Colonic mucosa (tissue), 4 donors: Measurements from ENCODE around the gene RBPJL. TPM values are rescaled to one million over a fixed set of nuclear protein-coding genes. Genes with fewer than 3 reads are reported as not detected.

ENCODE experiments used
- DNase-seq: peaks from one replicate; pipeline ENCODE4 v3.0.0-alpha.2; 2020
- H3K27ac ChIP-seq: fragments of 200-600 bp; one replicate; pipeline ENCODE4 v1.8.0; 2021
- H3K27me3 ChIP-seq: fragments of 200-600 bp; one replicate; pipeline ENCODE4 v1.8.0; 2021
- H3K36me3 ChIP-seq: fragments of 200-600 bp; one replicate; pipeline ENCODE4 v1.8.0; 2021
- H3K4me1 ChIP-seq: fragments of 200-600 bp; one replicate; pipeline ENCODE4 v1.8.0; 2021; ENCODE audit warnings: mild to moderate bottlenecking
- H3K4me3 ChIP-seq: fragments of 200-600 bp; one replicate; pipeline ENCODE4 v1.8.0; 2021
- H3K9ac ChIP-seq, 2 donors: one replicate each; pipeline ENCODE4 v1.7.0; 2013; ENCODE audit warnings: control low read depth in 2 of 2, low read depth in 2 of 2, low read length in 2 of 2
- H3K9me3 ChIP-seq: fragments of 200-600 bp; one replicate; pipeline ENCODE4 v1.8.0; 2021
- CTCF ChIP-seq: fragments of 200-600 bp; IDR thresholded peaks from one replicate; pipeline ENCODE4 v1.8.0; 2022; ENCODE audit warnings: antibody characterized with exemption, mild to moderate bottlenecking
- intact Hi-C: fragments of 100-400 bp; cut with DNase I; formaldehyde crosslinking; loops from one replicate; pipeline ENCODE4 v1.14.1; 2022
- total RNA-seq, 2 donors: library from RNA; stranded (reverse); fragmentation: NEBNext Ultra II Directional in 1 of 2; extraction: Animal tissue kit (Norgen Biotek cat#: 25700) in 1 of 2; gene quantifications; one replicate each; pipeline ENCODE4 v1.2.1, GENCODE V29; 2021
- donor health status: healthy.
- donor health status: DM: no; HTN: no; CAD: no.
- donor health status: DM: no; HTN: no; CAD: no.

The RBPJL gene
- total RNA-seq, 2 donors from 2014 or later, result 0.74 TPM; not detected in 1

- Histone ChIP-seq H3K4me1 (peaks cover 4% of the 10 kb centered on the region), H3K9me3 (no peaks in the 10 kb centered on the region), H3K4me3 (no peak overlapping the region), H3K9ac (no peak overlapping the region), H3K27ac (no peak overlapping the region), H3K27me3 (peaks cover 13% of the 10 kb centered on the region), H3K36me3 (no peaks in the 10 kb centered on the region)
- intact Hi-C loops, result loop anchor here (5.0 kb wide), 1 partner anchor 449 kb away; no protein-coding TSS in a partner anchor
- no peak for DNase-seq
- no peak for TF ChIP-seq CTCF
Observed at GRCh38 chr20:45318386-45318939, 11.8 kb downstream of the RBPJL start.

DNA sequence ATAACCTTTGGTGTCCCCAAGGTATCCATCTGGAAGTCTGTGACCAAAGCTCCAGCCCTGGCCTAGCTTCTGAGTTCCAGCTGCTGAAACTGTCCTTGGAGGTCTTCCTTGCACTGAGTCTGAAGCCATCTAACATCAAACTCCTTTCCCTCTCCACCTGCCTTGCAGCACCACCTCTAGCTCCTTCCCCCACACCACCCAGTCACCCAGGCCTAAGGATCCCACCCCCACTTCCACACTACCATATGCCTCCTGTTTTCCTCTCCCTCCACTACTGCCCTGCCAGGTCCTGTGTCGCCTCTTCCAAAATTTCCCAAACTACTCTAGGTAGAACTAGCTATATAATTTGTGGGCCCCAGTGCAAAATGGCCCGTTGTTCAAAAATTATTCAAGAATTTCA is 12.3 kb downstream of the RBPJL start:
- H3K27ac ChIP-seq, result no peak overlapping the region
- TF ChIP-seq CTCF, result no peak
- H3K4me1 ChIP-seq, result peaks cover 4% of the 10 kb centered on the region
- intact Hi-C loops, result loop anchor here (5.0 kb wide), 1 partner anchor 448 kb away; no protein-coding TSS in a partner anchor
- peaks cover 13% of the 10 kb centered on the region for H3K27me3 ChIP-seq
- no peaks in the 10 kb centered on the region for H3K36me3 ChIP-seq
- no peak overlapping the region for H3K4me3 ChIP-seq
- H3K9me3 ChIP-seq, result no peaks in the 10 kb centered on the region
- H3K9ac ChIP-seq, result no peak overlapping the region
- DNase-seq, result no peak

- Histone ChIP-seq H3K9me3 (no peaks in the 10 kb centered on the region), H3K36me3 (no peaks in the 10 kb centered on the region), H3K27me3 (peaks cover 8% of the 10 kb centered on the region), H3K9ac (no peak overlapping the region), H3K27ac (peak overlapping the region; percentile 30), H3K4me3 (no peak overlapping the region), H3K4me1 (peaks cover 4% of the 10 kb centered on the region)
- DNase-seq, result no peak
- intact Hi-C loops, result loop anchor here (5.0 kb wide), 1 partner anchor 116 kb away; no protein-coding TSS in a partner anchor
- no peak for TF ChIP-seq CTCF
Observed at GRCh38 chr20:45320948-45321595, 14.4 kb downstream of the RBPJL start.

- Histone ChIP-seq H3K27me3 (no peaks in the 10 kb centered on the region), H3K4me1 (peaks cover 4% of the 10 kb centered on the region), H3K36me3 (no peaks in the 10 kb centered on the region), H3K9ac (no peak overlapping the region), H3K9me3 (no peaks in the 10 kb centered on the region), H3K27ac (peak overlapping the region; percentile 30), H3K4me3 (no peak overlapping the region)
- peak; percentile 74 for DNase-seq
- peak; percentile 31 for TF ChIP-seq CTCF
- intact Hi-C loops, result loop anchor here (5.0 kb wide), 1 partner anchor 114 kb away; no protein-coding TSS in a partner anchor
Observed at GRCh38 chr20:45322952-45323383, 16.3 kb downstream of the RBPJL start.

DNA sequence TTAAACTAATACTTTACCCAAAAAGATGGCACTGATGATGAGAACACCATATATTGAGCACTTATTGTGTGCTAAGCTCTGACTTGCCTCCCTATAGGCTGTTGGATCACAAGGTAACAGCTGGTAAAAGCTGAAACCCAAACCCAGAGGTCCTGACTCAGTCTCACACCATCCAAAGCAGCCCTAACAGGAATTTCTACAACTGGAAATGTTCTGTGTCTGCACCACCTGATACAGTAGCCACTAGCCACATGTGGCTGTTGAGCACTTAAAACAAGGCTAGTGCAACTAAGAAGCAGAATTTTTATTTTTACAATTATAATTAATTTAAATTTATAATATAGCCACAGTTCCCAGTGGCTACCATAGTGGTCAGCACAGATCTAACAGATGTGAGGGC is 17.1 kb downstream of the RBPJL start:
- no peak overlapping the region for H3K4me3 ChIP-seq
- H3K36me3 ChIP-seq, result peaks cover 2% of the 10 kb centered on the region
- no peak for DNase-seq
- H3K4me1 ChIP-seq, result peaks cover 4% of the 10 kb centered on the region
- intact Hi-C loops, result loop anchor here (5.0 kb wide), 1 partner anchor 114 kb away; no protein-coding TSS in a partner anchor
- no peak overlapping the region for H3K9ac ChIP-seq
- no peak for TF ChIP-seq CTCF
- no peaks in the 10 kb centered on the region for H3K27me3 ChIP-seq
- no peaks in the 10 kb centered on the region for H3K9me3 ChIP-seq
- no peak overlapping the region for H3K27ac ChIP-seq
